CD4-positive, CD25-positive, alpha-beta regulatory T cell (primary cell): Measurements from ENCODE around the gene SOCS1. TPM values are rescaled to one million over a fixed set of nuclear protein-coding genes. Genes with fewer than 3 reads are reported as not detected.

Experiments
- ATAC-seq, 2 donors: fragments of 150-1000 bp; cut with Tn5 transposase; one replicate each; pipeline ENCODE4 v1.10.0; 2021; ENCODE audit warnings: low read depth in 2 of 2, moderate number of reproducible peaks in 2 of 2, moderate library complexity in 1 of 2
- DNase-seq, 3 donors: peaks; one replicate each; pipeline versions ENCODE4 v3.0.0 to v3.0.0-alpha.2; 2012 to 2022; ENCODE audit warnings: mixed read lengths in 1 of 3
- H3K27ac ChIP-seq: one replicate; pipeline ENCODE4 v1.7.0; 2013; ENCODE audit warnings: mild to moderate bottlenecking, low read length; ENCODE audit not compliant: insufficient read depth, poor library complexity, severe bottlenecking
- H3K27me3 ChIP-seq: one replicate; pipeline ENCODE4 v1.7.0; 2013; ENCODE audit warnings: low read length; ENCODE audit not compliant: control insufficient read depth, insufficient read depth
- H3K36me3 ChIP-seq: one replicate; pipeline ENCODE4 v1.7.0; 2013; ENCODE audit warnings: mild to moderate bottlenecking, low read length, moderate library complexity; ENCODE audit not compliant: control insufficient read depth, insufficient read depth
- H3K4me1 ChIP-seq: 2 replicates; pipeline ENCODE4 v1.7.0; 2013; ENCODE audit warnings: mild to moderate bottlenecking, low read length; ENCODE audit not compliant: insufficient read depth, control insufficient read depth, poor library complexity, severe bottlenecking
- H3K4me3 ChIP-seq: one replicate; pipeline ENCODE4 v1.7.0; 2013; ENCODE audit warnings: low read depth, mild to moderate bottlenecking, low read length, moderate library complexity
- H3K9me3 ChIP-seq, 2 experiments: 1 replicate in 1 of 2; 2 replicates in 1 of 2; pipeline ENCODE4 v1.7.0; 2013; ENCODE audit warnings: low read length in 2 of 2, mild to moderate bottlenecking in 1 of 2, moderate library complexity in 1 of 2; ENCODE audit not compliant: control insufficient read depth in 2 of 2
- H3K27ac Mint-ChIP-seq, 3 donors: one replicate each; pipeline ENCODE4 v1.8.0; 2020 to 2022; ENCODE audit warnings: mild to moderate bottlenecking in 3 of 3, mixed read lengths in 3 of 3, moderate library complexity in 2 of 3
- H3K27me3 Mint-ChIP-seq: one replicate; pipeline ENCODE4 v1.8.0; 2022; ENCODE audit warnings: mild to moderate bottlenecking, mixed read lengths
- H3K36me3 Mint-ChIP-seq: one replicate; pipeline ENCODE4 v1.8.0; 2020; ENCODE audit warnings: mixed read lengths
- H3K4me1 Mint-ChIP-seq, 4 donors: one replicate each; pipeline ENCODE4 v1.8.0; 2020 to 2022; ENCODE audit warnings: mixed read lengths in 4 of 4, mild to moderate bottlenecking in 1 of 4
- H3K4me3 Mint-ChIP-seq, 4 donors: one replicate each; pipeline ENCODE4 v1.8.0; 2020 to 2022; ENCODE audit warnings: mild to moderate bottlenecking in 4 of 4, mixed read lengths in 4 of 4, moderate library complexity in 3 of 4
- H3K9me3 Mint-ChIP-seq, 7 donors: one replicate each; pipeline ENCODE4 v1.8.0; 2020 to 2022; ENCODE audit warnings: mixed read lengths in 7 of 7, mild to moderate bottlenecking in 3 of 7, moderate library complexity in 2 of 7
- polyA plus RNA-seq, 4 donors: library from polyadenylated mRNA; unstranded; fragments of 300-500 nt; fragmentation: Illumina TruSeq; gene quantifications; one replicate each; pipeline ENCODE4 v1.2.3, GENCODE V29; 2021
- total RNA-seq: library from RNA; stranded (reverse); gene quantifications from one replicate; pipeline ENCODE4 v1.2.3, GENCODE V29; 2022

SOCS1 gene
- total and polyA plus RNA-seq, 5 donors from 2014 or later: 8.6 to 91.5 (median 10.5) TPM

GRCh38 chr16:11263737-11264136 lies 7.7 kb upstream of the SOCS1 start:
- H3K27me3 Mint-ChIP-seq: no peaks in the 10 kb centered on the region
- H3K27me3 ChIP-seq: no peaks in the 10 kb centered on the region
- peak overlapping the region; percentile 49 to 76 (median 64) for H3K27ac Mint-ChIP-seq
- H3K36me3 Mint-ChIP-seq: no peaks in the 10 kb centered on the region
- H3K27ac ChIP-seq: no peak overlapping the region
- H3K4me1 ChIP-seq: peaks cover 15% of the 10 kb centered on the region
- DNase-seq (peak in 2 of 3 donors; percentile 45 to 79), ATAC-seq (peak; percentile 70 to 80)
- H3K9me3 ChIP-seq: no peaks in the 10 kb centered on the region
- no peak overlapping the region for H3K4me3 ChIP-seq
- H3K4me1 Mint-ChIP-seq: peaks cover 5 to 33% (median 14%) of the 10 kb centered on the region in 4 donors
- no peaks in the 10 kb centered on the region for H3K36me3 ChIP-seq
- H3K9me3 Mint-ChIP-seq: no peaks in the 10 kb centered on the region
- peak overlapping the region in 3 of 4 donors; percentile 32 to 38 (median 34) for H3K4me3 Mint-ChIP-seq

DNA sequence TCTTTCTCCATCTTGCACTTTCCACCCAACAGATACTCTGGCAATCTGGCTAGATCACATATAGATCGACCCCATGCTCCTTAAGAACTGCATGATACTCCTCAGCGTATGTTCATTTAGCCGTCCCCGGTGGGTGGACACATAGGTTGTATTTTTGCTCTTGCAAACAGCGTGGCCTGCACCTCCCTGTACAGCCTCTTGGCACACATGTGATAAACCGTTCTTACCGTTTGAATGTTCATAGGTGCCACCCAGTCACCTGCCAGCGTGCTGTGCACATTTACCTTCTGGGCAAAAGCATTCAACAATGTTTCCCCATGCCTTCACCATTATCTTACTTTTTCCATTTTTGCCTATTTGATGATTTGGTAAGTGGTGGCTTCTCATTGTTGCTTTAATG lies 6.9 kb upstream of the SOCS1 start:
- Histone ChIP-seq H3K27me3 (no peaks in the 10 kb centered on the region), H3K27ac (no peak overlapping the region), H3K36me3 (no peaks in the 10 kb centered on the region), H3K4me1 (peaks cover 21% of the 10 kb centered on the region), H3K4me3 (no peak overlapping the region), H3K9me3 (no peaks in the 10 kb centered on the region)
- Mint-ChIP-seq H3K27ac (peak overlapping the region in 2 of 3 donors; percentile 70 to 76), H3K27me3 (no peaks in the 10 kb centered on the region), H3K4me1 (peaks cover 5 to 41% (median 19%) of the 10 kb centered on the region in 4 donors), H3K9me3 (no peaks in the 10 kb centered on the region), H3K36me3 (no peaks in the 10 kb centered on the region), H3K4me3 (peak overlapping the region in 1 of 4 donors; percentile 29)
- DNase-seq (no peak), ATAC-seq (no peak)

GRCh38 chr16:11260596-11260966 lies 4.6 kb upstream of the SOCS1 start:
- peak overlapping the region in 1 of 4 donors; percentile 71 for H3K4me3 Mint-ChIP-seq
- ATAC-seq (no peak), DNase-seq (no peak)
- Histone ChIP-seq H3K27me3 (no peaks in the 10 kb centered on the region), H3K4me1 (peaks cover 32% of the 10 kb centered on the region), H3K4me3 (no peak overlapping the region), H3K9me3 (no peaks in the 10 kb centered on the region), H3K36me3 (no peaks in the 10 kb centered on the region), H3K27ac (no peak overlapping the region)
- peaks cover 5 to 55% (median 29%) of the 10 kb centered on the region in 4 donors for H3K4me1 Mint-ChIP-seq
- no peaks in the 10 kb centered on the region for H3K9me3 Mint-ChIP-seq
- H3K27me3 Mint-ChIP-seq: no peaks in the 10 kb centered on the region
- peak overlapping the region in 2 of 3 donors; percentile 38 to 84 for H3K27ac Mint-ChIP-seq
- no peaks in the 10 kb centered on the region for H3K36me3 Mint-ChIP-seq

DNA sequence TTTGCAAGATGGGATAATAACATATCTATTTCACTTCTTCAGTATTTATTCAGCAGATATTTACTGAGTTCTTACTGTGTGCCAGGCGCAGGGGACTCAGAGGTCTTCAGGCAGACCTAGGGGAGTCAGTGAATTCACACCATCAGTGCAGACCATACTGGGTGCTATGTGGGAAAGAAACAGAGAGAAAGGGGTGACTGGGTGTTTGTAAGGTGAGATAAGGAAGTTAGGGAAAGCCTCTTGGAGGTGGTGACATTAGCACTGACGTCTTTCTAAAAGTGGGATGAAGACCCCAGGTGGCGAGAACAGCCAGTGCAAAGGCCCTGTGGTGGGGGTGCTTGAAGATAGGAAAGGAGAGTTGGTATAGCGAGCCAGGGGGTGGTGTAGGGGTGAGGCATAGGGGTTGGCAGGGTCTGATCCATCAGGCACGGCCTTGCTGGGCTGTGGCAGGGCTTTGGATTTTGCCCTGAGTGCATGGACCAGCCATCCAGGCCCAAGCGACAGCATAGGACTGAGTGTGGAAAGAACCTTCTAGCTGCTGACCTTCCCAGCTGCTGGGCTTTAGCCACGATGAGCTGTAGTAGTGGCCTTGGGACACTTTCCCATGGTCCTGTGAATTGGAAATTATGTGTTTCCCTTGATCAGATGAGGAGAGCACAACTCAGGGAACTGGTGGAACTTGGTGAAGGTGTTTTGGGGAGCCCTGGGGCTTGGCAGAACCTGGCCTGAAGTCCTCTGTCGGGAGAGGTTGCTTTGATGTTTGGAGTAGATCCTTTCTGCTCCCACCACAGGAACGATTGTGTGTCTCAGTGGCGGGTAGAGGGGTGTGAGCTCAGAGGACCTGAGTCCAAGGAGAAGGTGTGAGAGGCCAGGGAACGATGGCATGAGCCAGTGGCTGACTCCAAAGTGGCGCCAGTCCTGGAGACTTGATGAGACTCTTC lies 3.9 kb upstream of the SOCS1 start:
- Mint-ChIP-seq H3K27me3 (no peaks in the 10 kb centered on the region), H3K36me3 (no peaks in the 10 kb centered on the region), H3K27ac (peak overlapping the region in 2 of 3 donors; percentile 75 to 84), H3K4me3 (peak overlapping the region in 3 of 4 donors; percentile 46 to 71 (median 56)), H3K9me3 (no peaks in the 10 kb centered on the region), H3K4me1 (peaks cover 5 to 55% (median 29%) of the 10 kb centered on the region in 4 donors)
- Histone ChIP-seq H3K4me3 (no peak overlapping the region), H3K4me1 (peaks cover 33% of the 10 kb centered on the region), H3K27me3 (no peaks in the 10 kb centered on the region), H3K27ac (no peak overlapping the region), H3K9me3 (no peaks in the 10 kb centered on the region), H3K36me3 (no peaks in the 10 kb centered on the region)
- DNase-seq (no peak), ATAC-seq (no peak)

- H3K4me3 Mint-ChIP-seq: peak overlapping the region; percentile 31 to 97 (median 66)
- peak in 2 of 3 donors; percentile 60 to 90 for DNase-seq
- Histone ChIP-seq H3K27me3 (no peaks in the 10 kb centered on the region), H3K4me3 (peak overlapping the region; percentile 51), H3K27ac (peak overlapping the region; percentile 60), H3K36me3 (no peaks in the 10 kb centered on the region), H3K4me1 (peaks cover 40% of the 10 kb centered on the region), H3K9me3 (no peaks in the 10 kb centered on the region)
- H3K9me3 Mint-ChIP-seq: no peaks in the 10 kb centered on the region
- ATAC-seq: peak; percentile 6 to 10
- peaks cover 5 to 48% (median 27%) of the 10 kb centered on the region in 4 donors for H3K4me1 Mint-ChIP-seq
- H3K36me3 Mint-ChIP-seq: peaks cover under 1% of the 10 kb centered on the region
- peak overlapping the region; percentile 40 to 84 (median 75) for H3K27ac Mint-ChIP-seq
- no peaks in the 10 kb centered on the region for H3K27me3 Mint-ChIP-seq
Measured at GRCh38 chr16:11258553-11259492, 2.8 kb upstream of the SOCS1 start.

- peaks cover 11 to 49% (median 31%) of the 10 kb centered on the region in 4 donors for H3K4me1 Mint-ChIP-seq
- H3K36me3 Mint-ChIP-seq: peaks cover 6% of the 10 kb centered on the region
Measured at GRCh38 chr16:11257131-11257938, 1.3 kb upstream of the SOCS1 start.

More at GRCh38 chr16:11257131-11257938, 1.3 kb upstream of the SOCS1 start:
- Mint-ChIP-seq H3K9me3 (no peaks in the 10 kb centered on the region), H3K27me3 (no peaks in the 10 kb centered on the region), H3K4me3 (peak overlapping the region; percentile 97 to 100 (median 97)), H3K27ac (peak overlapping the region; percentile 94 to 96 (median 96))
- Histone ChIP-seq H3K4me3 (peak overlapping the region; percentile 70), H3K4me1 (peaks cover 47% of the 10 kb centered on the region), H3K27me3 (no peaks in the 10 kb centered on the region), H3K36me3 (no peaks in the 10 kb centered on the region), H3K9me3 (no peaks in the 10 kb centered on the region), H3K27ac (peak overlapping the region; percentile 91)
- DNase-seq (peak; percentile 40 to 83 (median 57)), ATAC-seq (peak; percentile 14 to 17)
